ENCODE measurements around the gene WWP2.

WWP2 gene

DNA sequence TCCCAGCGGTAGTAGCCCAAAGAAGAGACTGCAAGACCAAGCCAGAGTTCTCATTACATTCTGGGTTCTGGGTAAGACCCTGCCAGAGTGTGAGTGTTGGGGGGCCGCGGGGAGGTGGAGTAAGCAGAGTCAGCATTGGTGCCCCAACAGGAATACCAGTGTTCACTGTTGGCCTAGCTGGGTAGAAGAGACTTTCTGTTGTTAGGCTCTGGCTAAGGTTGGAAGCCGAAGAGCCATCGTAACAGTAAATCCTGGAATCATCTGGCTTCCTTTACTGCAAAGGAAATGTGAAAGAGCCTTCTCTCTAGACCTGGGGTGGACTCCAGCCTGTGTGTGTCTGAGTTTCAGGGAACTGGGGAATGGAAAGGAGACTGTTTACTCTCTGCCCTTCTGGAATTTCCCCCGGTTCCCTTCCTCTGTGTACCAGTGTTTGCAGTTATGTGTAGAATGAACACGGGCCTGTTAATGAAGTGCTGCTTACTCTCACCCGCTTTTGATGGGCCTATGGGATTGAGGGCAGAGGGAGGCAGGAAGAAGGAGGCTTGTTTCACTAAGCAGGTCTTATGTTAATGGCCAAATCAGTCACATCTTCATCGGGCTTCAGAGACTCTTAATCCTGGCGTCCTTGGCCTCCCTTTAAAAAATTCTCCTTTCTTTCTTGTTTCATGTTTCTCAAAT is 68.5 kb downstream of the WWP2 start:
- TF ChIP-seq ZBTB7A (IDR thresholded peaks at IDR 0.05; ENCODE audit: low read depth) (no peak), NFIC (IDR thresholded peaks at IDR 0.05) (no peak), TEAD4 (IDR thresholded peaks at IDR 0.05) (no peak), EGR1 (IDR thresholded peaks at IDR 0.05) (no peak)

DNA sequence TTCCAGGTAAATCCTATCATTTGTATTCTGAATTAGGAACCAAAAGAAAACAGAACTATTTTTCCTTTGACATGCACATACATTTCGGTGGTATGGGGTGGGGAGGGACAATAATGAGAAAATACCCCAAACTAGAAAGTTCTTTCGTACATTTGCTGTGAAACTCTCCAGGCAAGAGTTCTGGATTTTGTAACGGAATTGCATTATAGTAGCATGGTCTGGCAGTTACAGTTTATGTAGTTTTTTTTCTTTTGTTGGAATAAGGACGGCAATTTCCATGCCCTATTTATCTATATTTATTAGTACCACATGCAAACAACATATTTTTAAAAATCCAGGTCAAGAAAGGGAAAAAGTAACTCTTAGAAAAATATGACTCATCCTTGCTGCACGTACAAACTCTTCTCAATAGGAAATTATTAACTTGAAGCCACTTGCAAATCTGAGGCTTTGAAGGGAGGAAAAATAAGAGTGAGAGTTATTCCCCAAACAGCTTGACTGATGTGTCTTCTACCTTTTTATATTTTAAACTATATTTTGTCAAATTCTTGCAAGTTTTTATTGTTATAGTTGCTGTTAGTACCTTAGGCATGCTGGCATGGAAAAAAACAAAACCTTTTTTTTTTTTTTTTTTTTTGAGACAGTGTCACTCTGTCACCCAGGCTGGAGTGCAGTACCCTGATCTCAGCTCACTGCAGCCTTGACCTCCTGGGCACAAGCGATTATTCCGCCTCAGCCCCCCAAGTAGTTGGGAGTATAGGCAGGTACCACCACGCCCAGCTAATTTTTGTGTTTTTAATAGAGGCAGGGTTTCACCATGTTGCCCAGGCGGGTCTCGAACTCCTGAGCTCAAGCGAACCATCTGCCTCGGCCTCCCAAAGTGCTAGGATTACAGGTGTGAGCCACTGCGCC is 69.3 kb downstream of the WWP2 start:
- TF ChIP-seq TAF1 (IDR thresholded peaks at IDR 0.05; ENCODE audit: low read depth) = no peak

DNA sequence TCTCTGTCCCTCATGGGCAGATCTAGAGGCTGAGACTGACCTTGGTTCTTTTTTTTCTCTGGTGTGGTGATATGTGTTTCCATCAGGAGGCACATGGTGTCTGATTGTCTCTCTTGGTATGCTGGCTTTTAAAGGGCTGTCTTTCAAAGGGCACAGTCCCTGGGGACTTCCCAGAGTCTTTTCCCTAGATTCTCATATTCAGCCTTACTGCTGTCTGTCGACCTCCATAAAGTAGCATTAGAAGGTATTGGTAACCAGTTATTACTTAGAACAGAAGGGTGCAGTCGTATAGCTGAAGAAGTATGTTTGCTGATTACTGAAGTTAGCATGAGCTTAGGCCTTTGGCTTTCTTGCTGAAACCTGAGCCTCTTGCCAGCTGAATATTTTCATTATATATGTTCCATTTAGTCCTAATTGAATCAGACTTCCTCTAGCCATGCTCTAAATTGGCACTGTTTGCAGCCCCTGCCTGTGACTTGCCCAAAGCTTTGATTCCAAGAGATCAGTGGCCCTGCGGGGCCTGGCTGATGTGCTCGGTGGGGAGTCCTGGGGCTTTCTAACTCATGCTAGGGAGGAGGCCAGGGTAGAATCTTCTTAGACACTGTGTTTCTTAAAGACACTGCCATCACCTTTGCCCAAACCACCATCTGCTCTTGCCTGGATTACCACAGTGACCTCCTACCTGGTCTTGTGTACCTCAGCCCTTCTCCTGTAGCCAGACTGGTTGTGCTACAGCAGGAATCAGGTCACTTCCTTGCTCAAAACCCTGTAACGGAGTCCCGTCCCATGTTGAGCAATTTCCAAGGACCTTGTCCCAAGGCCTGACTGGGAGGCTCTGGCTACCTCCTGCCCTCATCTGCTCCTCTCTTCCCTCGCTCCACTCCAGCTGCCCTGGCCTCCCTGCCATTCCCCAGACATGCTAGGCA is 71.5 kb downstream of the WWP2 start:
- TF ChIP-seq, protein P1, sequence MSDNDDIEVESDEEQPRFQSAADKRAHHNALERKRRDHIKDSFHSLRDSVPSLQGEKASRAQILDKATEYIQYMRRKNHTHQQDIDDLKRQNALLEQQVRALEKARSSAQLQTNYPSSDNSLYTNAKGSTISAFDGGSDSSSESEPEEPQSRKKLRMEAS (IDR thresholded peaks at IDR 0.05) = no peak
- peak; percentile 24; the same call in 1 of the 2 replicates for TF ChIP-seq CEBPB (IDR thresholded peaks at IDR 0.05)

DNA sequence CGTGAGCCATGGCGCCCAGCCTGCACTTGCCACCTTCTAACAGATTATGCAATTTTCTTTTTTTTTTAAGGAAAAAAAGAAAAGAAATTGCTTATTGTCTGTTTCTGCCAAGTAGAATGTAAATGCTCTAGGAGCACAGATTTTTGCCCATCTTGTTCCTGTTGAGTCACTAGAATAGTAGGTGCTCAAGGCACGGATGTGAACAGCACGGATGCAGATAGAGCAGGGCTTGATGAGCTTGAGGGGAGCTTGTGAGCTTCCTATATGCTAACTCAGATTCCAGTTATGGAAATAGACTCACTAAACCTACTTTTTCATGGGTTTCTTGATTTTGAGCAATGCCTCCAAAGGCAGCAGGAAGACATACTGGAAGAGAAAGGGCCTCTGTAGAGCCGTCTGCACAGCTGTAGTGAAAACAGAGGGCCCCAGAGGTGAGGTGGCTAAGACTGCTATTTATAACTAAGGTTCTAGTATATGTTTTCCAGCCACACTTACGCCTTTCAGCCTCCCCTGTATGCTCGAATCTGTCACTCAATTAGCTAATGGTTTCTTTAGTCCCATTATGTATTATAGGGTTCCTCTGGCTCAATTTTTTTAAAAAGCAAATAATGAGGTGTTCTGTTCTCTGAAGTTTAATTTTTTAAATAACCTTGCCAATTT is 72.8 kb downstream of the WWP2 start:
- no peak for TF ChIP-seq NFIC (IDR thresholded peaks at IDR 0.05)
- TF ChIP-seq YY1 (IDR thresholded peaks at IDR 0.05; ENCODE audit: low read depth) = no peak
- no peak for TF ChIP-seq TAF1 (IDR thresholded peaks at IDR 0.05; ENCODE audit: low read depth)
- TF ChIP-seq, protein P2, sequence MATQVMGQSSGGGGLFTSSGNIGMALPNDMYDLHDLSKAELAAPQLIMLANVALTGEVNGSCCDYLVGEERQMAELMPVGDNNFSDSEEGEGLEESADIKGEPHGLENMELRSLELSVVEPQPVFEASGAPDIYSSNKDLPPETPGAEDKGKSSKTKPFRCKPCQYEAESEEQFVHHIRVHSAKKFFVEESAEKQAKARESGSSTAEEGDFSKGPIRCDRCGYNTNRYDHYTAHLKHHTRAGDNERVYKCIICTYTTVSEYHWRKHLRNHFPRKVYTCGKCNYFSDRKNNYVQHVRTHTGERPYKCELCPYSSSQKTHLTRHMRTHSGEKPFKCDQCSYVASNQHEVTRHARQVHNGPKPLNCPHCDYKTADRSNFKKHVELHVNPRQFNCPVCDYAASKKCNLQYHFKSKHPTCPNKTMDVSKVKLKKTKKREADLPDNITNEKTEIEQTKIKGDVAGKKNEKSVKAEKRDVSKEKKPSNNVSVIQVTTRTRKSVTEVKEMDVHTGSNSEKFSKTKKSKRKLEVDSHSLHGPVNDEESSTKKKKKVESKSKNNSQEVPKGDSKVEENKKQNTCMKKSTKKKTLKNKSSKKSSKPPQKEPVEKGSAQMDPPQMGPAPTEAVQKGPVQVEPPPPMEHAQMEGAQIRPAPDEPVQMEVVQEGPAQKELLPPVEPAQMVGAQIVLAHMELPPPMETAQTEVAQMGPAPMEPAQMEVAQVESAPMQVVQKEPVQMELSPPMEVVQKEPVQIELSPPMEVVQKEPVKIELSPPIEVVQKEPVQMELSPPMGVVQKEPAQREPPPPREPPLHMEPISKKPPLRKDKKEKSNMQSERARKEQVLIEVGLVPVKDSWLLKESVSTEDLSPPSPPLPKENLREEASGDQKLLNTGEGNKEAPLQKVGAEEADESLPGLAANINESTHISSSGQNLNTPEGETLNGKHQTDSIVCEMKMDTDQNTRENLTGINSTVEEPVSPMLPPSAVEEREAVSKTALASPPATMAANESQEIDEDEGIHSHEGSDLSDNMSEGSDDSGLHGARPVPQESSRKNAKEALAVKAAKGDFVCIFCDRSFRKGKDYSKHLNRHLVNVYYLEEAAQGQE (IDR thresholded peaks at IDR 0.05; ENCODE audit: low read depth) = no peak
- no peak for TF ChIP-seq FOXM1 (IDR thresholded peaks at IDR 0.05; ENCODE audit: borderline replicate concordance, low read depth)
- TF ChIP-seq, protein P1 (IDR thresholded peaks at IDR 0.05) = no peak

DNA sequence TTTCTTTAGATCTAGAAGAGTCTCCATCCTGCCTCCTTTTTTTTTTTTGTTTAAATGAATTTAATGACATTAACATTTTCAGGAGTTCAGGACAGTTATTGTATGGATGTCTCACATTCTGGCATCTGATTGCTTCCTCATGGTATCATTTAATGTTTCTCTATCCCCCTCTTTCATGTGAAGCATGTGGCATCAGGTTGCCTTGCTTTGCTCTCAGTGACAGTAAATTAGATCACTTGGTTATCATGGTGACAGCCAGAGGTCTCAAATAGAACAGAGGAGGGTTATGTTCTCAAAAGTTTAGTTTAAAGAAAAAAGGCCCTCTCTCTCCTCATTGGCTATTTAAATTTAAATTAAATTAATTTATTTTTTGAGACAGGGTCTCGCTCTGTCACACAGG is 74.1 kb downstream of the WWP2 start:
- TF ChIP-seq TAF1 (IDR thresholded peaks at IDR 0.05; ENCODE audit: low read depth) (no peak), CREB1 (IDR thresholded peaks at IDR 0.05; ENCODE audit: low read depth) (no peak), NFIC (IDR thresholded peaks at IDR 0.05) (no peak), EGR1 (IDR thresholded peaks at IDR 0.05) (no peak), TEAD4 (IDR thresholded peaks at IDR 0.05) (no peak), TCF12 (IDR thresholded peaks at IDR 0.05; ENCODE audit: low read depth) (no peak), ZBTB7A (IDR thresholded peaks at IDR 0.05; ENCODE audit: low read depth) (no peak), USF1 (IDR thresholded peaks at IDR 0.05) (no peak), CEBPB (IDR thresholded peaks at IDR 0.05) (no peak), RAD21 (IDR thresholded peaks at IDR 0.05; ENCODE audit: low read depth) (no peak), YY1 (IDR thresholded peaks at IDR 0.05; ENCODE audit: low read depth) (no peak), EP300 (IDR thresholded peaks at IDR 0.05; ENCODE audit: borderline replicate concordance) (no peak), FOXM1 (IDR thresholded peaks at IDR 0.05; ENCODE audit: borderline replicate concordance, low read depth) (no peak)
- TF ChIP-seq, protein P1 (IDR thresholded peaks at IDR 0.05) = no peak
- TF ChIP-seq, protein P2 (IDR thresholded peaks at IDR 0.05; ENCODE audit: low read depth) = no peak
